ENCODE data around the gene PSMD14.

The PSMD14 gene

DNA sequence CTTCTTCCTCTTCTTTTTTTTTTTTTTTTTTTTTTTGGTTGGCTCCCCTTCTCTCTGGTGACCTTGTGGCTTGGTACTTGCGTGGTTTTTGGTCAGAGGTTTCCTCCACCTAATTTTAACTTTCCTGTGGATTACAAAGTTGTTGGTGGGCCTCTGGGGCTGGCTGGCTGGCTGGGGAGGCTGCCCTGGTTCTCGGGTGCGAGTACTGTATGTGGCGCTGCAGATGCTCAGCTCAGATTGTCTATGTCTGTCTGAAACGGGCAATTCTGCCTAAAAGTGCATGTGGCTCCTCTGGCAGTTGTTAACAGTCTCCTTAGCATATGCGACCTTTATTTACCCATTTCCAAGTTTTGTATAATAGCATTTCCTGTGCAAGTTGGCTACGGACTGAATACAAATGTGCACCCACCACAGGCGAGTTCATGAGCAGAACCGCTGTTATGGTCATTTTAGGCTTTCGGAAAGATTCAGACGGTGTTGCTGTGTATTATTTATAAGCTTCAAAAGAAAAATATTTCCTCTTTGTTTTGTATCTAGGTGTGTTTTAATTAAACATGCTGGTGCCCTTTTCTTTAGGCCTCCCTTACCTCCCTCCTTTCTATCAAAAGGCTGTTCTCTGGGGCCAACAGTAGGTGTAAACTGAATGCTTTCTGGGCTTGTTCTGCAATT, 112.3 kb downstream of the PSMD14 start:
- Histone ChIP-seq H3K27me3 (ENCODE audit: insufficient read depth, low read length) (peaks cover 99% of the 10 kb centered on the region), H2AFZ (ENCODE audit: low read depth, low read length) (no peak overlapping the region)

DNA sequence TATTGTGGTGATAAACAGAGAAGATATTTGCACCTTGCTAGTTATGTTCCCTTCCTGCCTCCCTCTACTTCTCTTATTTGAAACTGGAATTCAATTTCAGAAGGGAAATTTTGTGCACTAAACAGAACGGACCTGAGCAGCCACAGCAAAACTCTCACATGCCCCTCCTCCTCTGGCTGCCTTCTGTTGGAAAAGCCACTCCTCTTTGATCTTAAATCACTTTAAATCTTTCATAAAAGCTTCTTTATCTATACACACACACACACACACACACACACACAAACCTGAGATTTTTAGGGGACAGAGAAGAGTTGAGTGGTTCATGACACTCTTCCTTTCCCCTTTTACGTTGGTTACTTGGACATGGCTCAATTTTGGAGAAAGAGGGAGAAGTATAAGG, 113.5 kb downstream of the PSMD14 start:
- H3K36me3 ChIP-seq (ENCODE audit: insufficient read depth, low read length): no peaks in the 10 kb centered on the region
- H2AFZ ChIP-seq (ENCODE audit: low read depth, low read length): no peak overlapping the region
- peaks cover 3% of the 10 kb centered on the region for H3K4me1 ChIP-seq (ENCODE audit: insufficient read depth, low read length)
- peaks cover 6% of the 10 kb centered on the region for H3K9me3 ChIP-seq (ENCODE audit: low read length)
- H3K27me3 ChIP-seq (ENCODE audit: insufficient read depth, low read length): peaks cover 99% of the 10 kb centered on the region
- H3K4me3 ChIP-seq (ENCODE audit: low read length): no peak overlapping the region

More for the DNA sequence above, 112.3 kb downstream of the PSMD14 start:
- H3K4me1 ChIP-seq (ENCODE audit: insufficient read depth, low read length): peaks cover 11% of the 10 kb centered on the region
- no peaks in the 10 kb centered on the region for H3K9me3 ChIP-seq (ENCODE audit: low read length)
- no peaks in the 10 kb centered on the region for H3K36me3 ChIP-seq (ENCODE audit: insufficient read depth, low read length)
- H3K4me3 ChIP-seq (ENCODE audit: low read length): no peak overlapping the region

DNA sequence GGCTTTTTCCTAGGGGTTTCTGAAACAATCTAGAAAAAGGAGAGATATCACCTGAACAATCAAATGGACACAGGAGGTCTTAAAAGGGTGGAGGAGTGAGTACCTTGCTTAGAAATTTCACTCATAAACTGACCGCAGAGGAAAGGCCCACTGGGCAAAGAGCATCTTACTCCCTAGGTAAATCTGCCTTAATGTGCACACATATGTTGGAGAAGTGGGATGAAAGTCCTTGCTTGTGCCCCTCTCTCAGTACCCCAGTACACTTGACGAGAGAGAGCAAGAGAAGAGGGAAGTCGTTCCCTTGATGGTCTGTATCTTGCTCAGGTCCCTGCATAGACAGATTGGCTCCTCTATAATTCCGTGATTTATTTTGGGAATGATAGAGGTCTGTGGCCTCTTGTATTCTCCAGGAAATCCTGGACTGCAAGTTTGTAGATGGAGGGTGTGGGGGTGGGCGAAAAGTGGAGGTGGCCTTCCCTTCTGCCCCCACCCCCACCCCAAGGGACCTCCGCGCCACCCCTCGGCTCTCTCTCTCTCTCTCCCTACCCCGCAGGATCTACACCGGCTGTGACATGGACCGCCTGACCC, 114.7 kb downstream of the PSMD14 start:
- Histone ChIP-seq H3K27me3 (ENCODE audit: insufficient read depth, low read length) (peaks cover 98% of the 10 kb centered on the region), H3K4me3 (ENCODE audit: low read length) (peak overlapping the region; percentile 26), H2AFZ (ENCODE audit: low read depth, low read length) (peak overlapping the region; percentile 56), H3K36me3 (ENCODE audit: insufficient read depth, low read length) (no peaks in the 10 kb centered on the region), H3K9me3 (ENCODE audit: low read length) (peaks cover 10% of the 10 kb centered on the region), H3K4me1 (ENCODE audit: insufficient read depth, low read length) (peaks cover 2% of the 10 kb centered on the region)

DNA sequence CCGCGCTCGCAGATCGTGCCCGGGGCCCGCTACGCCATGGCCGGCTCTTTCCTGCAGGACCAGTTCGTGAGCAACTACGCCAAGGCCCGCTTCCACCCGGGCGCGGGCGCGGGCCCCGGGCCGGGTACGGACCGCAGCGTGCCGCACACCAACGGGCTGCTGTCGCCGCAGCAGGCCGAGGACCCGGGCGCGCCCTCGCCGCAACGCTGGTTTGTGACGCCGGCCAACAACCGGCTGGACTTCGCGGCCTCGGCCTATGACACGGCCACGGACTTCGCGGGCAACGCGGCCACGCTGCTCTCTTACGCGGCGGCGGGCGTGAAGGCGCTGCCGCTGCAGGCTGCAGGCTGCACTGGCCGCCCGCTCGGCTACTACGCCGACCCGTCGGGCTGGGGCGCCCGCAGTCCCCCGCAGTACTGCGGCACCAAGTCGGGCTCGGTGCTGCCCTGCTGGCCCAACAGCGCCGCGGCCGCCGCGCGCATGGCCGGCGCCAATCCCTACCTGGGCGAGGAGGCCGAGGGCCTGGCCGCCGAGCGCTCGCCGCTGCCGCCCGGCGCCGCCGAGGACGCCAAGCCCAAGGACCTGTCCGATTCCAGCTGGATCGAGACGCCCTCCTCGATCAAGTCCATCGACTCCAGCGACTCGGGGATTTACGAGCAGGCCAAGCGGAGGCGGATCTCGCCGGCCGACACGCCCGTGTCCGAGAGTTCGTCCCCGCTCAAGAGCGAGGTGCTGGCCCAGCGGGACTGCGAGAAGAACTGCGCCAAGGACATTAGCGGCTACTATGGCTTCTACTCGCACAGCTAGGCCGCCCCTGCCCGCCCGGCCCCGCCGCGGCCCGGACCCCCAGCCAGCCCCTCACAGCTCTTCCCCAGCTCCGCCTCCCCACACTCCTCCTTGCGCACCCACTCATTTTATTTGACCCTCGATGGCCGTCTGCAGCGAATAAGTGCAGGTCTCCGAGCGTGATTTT, 115.5 kb downstream of the PSMD14 start:
- Histone ChIP-seq H3K9me3 (ENCODE audit: low read length) (peaks cover 10% of the 10 kb centered on the region), H2AFZ (ENCODE audit: low read depth, low read length) (peak overlapping the region; percentile 56), H3K27me3 (ENCODE audit: insufficient read depth, low read length) (peaks cover 100% of the 10 kb centered on the region), H3K36me3 (ENCODE audit: insufficient read depth, low read length) (no peaks in the 10 kb centered on the region), H3K4me3 (ENCODE audit: low read length) (peak overlapping the region; percentile 26), H3K4me1 (ENCODE audit: insufficient read depth, low read length) (peaks cover 2% of the 10 kb centered on the region)

DNA sequence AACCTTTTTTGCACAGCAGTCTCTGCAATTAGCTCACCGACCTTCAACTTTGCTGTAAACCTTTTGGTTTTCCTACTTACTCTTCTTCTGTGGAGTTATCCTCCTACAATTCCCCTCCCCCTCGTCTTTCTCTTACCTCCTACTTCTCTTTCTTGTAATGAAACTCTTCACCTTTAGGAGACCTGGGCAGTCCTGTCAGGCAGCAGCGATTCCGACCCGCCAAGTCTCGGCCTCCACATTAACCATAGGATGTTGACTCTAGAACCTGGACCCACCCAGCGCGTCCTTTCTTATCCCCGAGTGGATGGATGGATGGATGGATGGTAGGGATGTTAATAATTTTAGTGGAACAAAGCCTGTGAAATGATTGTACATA, 116.2 kb downstream of the PSMD14 start:
- H3K27me3 ChIP-seq (ENCODE audit: insufficient read depth, low read length): peaks cover 100% of the 10 kb centered on the region
- peaks cover 10% of the 10 kb centered on the region for H3K9me3 ChIP-seq (ENCODE audit: low read length)
- no peak overlapping the region for H3K4me3 ChIP-seq (ENCODE audit: low read length)
- H2AFZ ChIP-seq (ENCODE audit: low read depth, low read length): peak overlapping the region; percentile 56
- no peaks in the 10 kb centered on the region for H3K4me1 ChIP-seq (ENCODE audit: insufficient read depth, low read length)
- H3K36me3 ChIP-seq (ENCODE audit: insufficient read depth, low read length): no peaks in the 10 kb centered on the region

DNA sequence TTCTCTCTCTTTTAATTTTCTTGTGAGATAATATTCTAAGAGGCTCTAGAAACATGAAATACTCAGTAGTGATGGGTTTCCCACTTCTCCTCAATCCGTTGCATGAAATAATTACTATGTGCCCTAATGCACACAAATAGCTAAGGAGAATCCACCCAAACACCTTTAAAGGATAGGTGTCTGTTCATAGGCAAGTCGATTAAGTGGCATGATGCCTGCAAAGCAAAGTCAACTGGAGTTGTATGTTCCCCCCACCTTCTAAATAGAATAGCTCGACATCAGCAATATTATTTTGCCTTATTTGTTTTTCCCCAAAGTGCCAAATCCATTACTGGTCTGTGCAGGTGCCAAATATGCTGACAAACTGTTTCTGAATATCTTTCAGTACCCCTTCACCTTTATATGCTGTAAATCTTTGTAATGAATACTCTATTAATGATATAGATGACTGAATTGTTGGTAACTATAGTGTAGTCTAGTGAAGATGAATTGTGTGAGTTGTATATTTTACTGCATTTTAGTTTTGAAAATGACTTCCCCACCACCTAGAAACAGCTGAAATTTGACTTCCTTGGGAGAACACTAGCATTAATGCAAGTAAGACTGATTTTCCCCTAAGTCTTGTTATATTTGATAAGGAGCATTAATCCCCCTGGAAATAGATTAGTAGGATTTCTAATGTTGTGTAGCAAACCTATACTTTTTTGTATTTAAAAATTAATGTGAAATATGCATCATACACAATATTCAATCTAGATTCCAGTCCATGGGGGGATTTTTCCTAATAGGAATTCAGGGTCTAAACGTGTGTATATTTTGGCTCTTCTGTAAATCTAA, 116.9 kb downstream of the PSMD14 start:
- Histone ChIP-seq H3K27me3 (ENCODE audit: insufficient read depth, low read length) (peaks cover 96% of the 10 kb centered on the region), H3K9me3 (ENCODE audit: low read length) (peaks cover 10% of the 10 kb centered on the region), H3K4me1 (ENCODE audit: insufficient read depth, low read length) (no peaks in the 10 kb centered on the region), H3K4me3 (ENCODE audit: low read length) (no peak overlapping the region), H3K36me3 (ENCODE audit: insufficient read depth, low read length) (no peaks in the 10 kb centered on the region), H2AFZ (ENCODE audit: low read depth, low read length) (no peak overlapping the region)

DNA sequence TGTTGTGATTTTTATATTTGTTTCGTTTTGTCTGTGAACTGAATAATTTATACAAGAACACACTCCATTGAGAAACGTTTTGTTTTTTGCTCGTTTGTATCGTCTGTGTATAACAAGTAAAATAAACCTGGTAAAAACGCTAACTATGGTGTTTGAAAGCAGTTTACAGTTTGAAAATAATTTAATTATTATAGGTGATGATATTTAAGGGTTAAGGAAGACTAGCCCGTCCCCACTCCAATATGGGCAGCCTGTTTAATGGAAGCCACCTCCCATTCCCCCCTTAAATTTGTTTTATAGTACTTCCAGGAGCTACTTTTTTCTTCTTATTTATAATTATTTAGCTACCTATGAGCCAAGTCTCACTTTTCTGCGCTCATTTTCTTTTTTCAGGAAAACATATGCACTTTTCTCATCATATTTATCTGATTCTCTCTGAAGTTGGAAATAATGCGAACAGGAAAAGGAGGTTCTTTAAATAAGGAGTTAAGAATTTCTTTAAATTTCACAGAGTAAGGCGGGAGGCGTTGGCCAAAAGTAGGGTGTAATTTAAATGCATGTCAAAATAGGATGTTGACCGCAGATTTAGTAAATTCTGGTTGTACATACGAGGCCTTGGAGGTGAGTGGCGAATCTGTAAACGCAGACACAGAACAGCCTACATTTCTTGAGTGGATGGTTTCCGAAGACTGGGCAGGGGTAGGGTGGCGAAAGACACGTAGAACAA, 117.7 kb downstream of the PSMD14 start:
- peaks cover 10% of the 10 kb centered on the region for H3K9me3 ChIP-seq (ENCODE audit: low read length)
- H2AFZ ChIP-seq (ENCODE audit: low read depth, low read length): no peak overlapping the region
- no peaks in the 10 kb centered on the region for H3K36me3 ChIP-seq (ENCODE audit: insufficient read depth, low read length)
- H3K27me3 ChIP-seq (ENCODE audit: insufficient read depth, low read length): peaks cover 94% of the 10 kb centered on the region
- H3K4me1 ChIP-seq (ENCODE audit: insufficient read depth, low read length): no peaks in the 10 kb centered on the region
- no peak overlapping the region for H3K4me3 ChIP-seq (ENCODE audit: low read length)

DNA sequence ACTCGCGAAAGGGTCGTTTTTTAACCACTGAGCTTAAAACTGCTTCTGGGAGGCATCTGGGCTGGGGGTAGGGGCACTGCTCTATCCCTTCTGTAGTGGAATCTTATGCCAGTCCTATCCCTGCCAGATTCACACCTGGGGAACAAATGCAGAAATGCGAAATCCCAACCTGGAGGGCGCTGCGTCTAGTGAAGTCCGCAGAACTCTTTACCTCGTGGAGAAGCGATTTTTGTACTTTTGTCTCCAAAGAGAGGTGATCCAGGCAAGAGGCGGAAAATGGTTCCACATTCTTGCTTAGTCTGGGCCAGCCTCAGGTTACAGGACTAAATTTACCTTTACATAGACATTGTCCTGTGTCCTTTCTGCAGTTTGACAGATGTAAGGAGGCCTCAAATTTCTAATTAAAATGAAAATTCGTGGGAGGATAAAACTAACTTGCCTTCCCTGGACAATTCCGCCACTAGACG, 118.3 kb downstream of the PSMD14 start:
- Histone ChIP-seq H3K4me3 (ENCODE audit: low read length) (no peak overlapping the region), H3K36me3 (ENCODE audit: insufficient read depth, low read length) (no peaks in the 10 kb centered on the region)

DNA sequence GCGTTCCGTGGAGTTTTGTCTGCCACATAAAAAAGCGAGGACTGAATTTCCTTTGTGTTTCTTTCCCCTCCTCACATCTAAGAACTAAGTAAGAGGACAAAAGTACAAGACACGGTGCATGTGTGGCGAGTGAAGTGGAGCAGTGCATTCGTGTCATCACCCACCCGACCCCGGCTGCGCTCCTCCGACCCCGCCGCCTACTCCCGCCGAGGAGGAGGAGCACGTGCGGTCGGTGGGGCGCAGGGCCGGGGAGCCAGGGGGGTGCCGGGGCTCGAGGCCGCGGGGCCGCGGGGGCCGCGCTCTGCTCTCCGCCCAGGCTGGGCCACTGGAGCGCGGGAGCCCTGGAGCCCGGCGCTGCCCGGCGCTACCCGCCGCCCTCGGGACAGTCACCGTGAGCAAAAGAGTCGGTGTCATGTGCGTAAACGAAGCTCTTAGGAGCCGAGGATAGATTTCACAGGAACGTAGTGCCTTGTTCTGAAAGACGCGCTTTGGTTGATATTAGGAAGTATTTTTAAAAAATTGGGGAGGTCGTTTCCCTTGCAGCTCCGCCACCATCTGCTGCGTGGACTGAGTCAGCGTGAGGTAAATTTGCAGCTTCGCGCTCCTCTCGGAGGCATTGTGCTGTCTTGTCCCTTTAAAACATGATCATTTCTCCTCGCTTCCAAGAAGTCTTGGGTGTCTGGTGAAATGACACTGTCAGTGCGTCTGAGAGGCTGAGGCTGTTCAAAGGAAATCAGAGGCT, 118.9 kb downstream of the PSMD14 start:
- H3K27me3 ChIP-seq (ENCODE audit: insufficient read depth, low read length): peaks cover 92% of the 10 kb centered on the region
- H3K4me3 ChIP-seq (ENCODE audit: low read length): no peak overlapping the region
- H3K9me3 ChIP-seq (ENCODE audit: low read length): peaks cover 10% of the 10 kb centered on the region
- no peaks in the 10 kb centered on the region for H3K4me1 ChIP-seq (ENCODE audit: insufficient read depth, low read length)
- H2AFZ ChIP-seq (ENCODE audit: low read depth, low read length): peak overlapping the region; percentile 40
- H3K36me3 ChIP-seq (ENCODE audit: insufficient read depth, low read length): no peaks in the 10 kb centered on the region

More for the DNA sequence above, 118.3 kb downstream of the PSMD14 start:
- Histone ChIP-seq H3K27me3 (ENCODE audit: insufficient read depth, low read length) (peaks cover 92% of the 10 kb centered on the region), H2AFZ (ENCODE audit: low read depth, low read length) (no peak overlapping the region), H3K4me1 (ENCODE audit: insufficient read depth, low read length) (no peaks in the 10 kb centered on the region), H3K9me3 (ENCODE audit: low read length) (peaks cover 10% of the 10 kb centered on the region)

DNA sequence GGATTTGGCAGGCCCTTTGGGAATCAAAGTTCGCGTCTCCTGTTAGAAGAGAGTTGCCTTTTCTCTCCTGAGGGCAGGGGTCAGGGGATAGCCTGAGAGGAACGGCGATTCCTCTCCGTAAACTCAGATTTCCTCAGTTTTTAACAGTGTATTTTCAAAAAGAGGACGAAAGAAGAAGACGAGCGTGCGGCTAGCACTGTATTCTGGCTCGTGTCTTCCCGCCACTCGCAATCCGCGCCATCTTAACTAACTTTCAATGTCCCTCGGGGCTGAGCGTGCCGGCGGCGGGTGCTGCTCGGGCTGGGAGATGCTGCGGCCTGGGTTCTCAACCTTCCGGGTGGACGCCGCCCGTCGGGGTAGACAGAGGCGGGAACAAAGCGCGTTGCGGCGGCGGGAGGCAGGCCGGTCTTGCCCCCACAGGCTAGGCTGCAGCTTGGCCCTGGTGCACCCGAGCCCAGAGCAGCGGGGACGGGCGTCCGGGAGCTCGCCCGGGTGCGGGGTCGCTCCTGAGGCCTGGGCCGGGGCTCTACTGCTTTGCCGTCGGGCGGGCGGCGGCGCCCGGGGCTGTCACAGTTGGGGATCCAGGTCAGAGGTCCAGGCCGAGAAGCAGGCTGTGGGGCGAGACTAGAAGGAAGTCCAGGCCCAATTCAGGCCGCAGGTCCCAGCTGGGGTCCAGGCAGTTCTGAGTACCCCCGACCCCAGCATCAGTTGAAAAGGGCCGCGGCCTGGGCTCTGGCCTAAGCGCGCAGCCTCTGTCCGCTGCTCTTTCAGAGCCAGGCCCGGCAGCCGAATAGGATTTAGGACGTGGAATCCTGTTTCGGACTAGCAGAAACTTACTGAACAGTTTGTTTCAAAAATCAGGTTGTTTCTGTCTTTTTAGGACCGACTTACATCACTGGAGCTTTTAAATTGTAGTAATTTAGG, 119.7 kb downstream of the PSMD14 start:
- no peak overlapping the region for H2AFZ ChIP-seq (ENCODE audit: low read depth, low read length)
- H3K9me3 ChIP-seq (ENCODE audit: low read length): peaks cover 10% of the 10 kb centered on the region
- no peaks in the 10 kb centered on the region for H3K36me3 ChIP-seq (ENCODE audit: insufficient read depth, low read length)
- H3K4me1 ChIP-seq (ENCODE audit: insufficient read depth, low read length): no peaks in the 10 kb centered on the region
- H3K4me3 ChIP-seq (ENCODE audit: low read length): no peak overlapping the region
- H3K27me3 ChIP-seq (ENCODE audit: insufficient read depth, low read length): peaks cover 91% of the 10 kb centered on the region

DNA sequence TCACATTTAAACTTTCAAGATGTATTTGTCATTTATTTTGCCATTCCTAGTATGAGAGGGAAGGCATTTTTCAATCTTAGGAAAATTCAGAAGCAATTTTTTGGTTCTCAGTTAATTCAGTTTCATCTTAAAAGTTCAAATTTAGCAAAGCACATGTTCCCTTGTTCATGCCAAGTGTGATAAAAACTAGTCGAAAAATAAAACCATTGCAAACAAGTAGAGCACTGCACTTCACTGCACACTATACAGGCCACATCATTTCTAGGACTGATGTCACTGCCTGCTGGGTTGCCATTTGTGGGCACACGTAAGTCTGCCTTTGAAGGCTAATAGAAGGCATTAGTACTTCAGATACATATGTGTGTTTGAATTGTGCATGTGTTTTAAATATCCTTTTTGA, 122.2 kb downstream of the PSMD14 start:
- no peaks in the 10 kb centered on the region for H3K4me1 ChIP-seq (ENCODE audit: insufficient read depth, low read length)
- H3K9me3 ChIP-seq (ENCODE audit: low read length): peaks cover 10% of the 10 kb centered on the region
- no peak overlapping the region for H2AFZ ChIP-seq (ENCODE audit: low read depth, low read length)
- H3K4me3 ChIP-seq (ENCODE audit: low read length): no peak overlapping the region
- H3K27me3 ChIP-seq (ENCODE audit: insufficient read depth, low read length): peaks cover 69% of the 10 kb centered on the region
- H3K36me3 ChIP-seq (ENCODE audit: insufficient read depth, low read length): no peaks in the 10 kb centered on the region
